Measurements from ENCODE around the gene SYMPK.
"Not testable (repeated sequence)": the region's sequence is repeated elsewhere in the genome, so short reads cannot be mapped to it uniquely, and the experiment has no call there.

- TF ChIP-seq POLR2A (IDR thresholded peaks at IDR 0.05; ENCODE audit: low read depth, low read length); POLR2AphosphoS5 (IDR thresholded peaks at IDR 0.05; ENCODE audit: low read depth, low read length); TAF1 (IDR thresholded peaks at IDR 0.05; ENCODE audit: borderline replicate concordance, low read depth, low read length): not testable (repeated sequence)
These were observed 4.3 kb upstream of the SYMPK start for GRCh38 chr19:45867241-45867640.

All from GM12892 (cell line).